RWPE1 (cell line): ENCODE measurements around the gene STRA6.

ENCODE experiments used
- CTCF ChIA-PET: fragments of 350-600 bp; sonication (Branson Sonifier 250); formaldehyde crosslinking; extraction: SDS; loops from one replicate; lab custom pipeline; 2021; lab: Yijun Ruan, JAX
- POLR2A ChIA-PET: fragments of 400-600 bp; formaldehyde crosslinking; extraction: SDS; loops from one replicate; lab custom pipeline; 2020; ENCODE audit warnings: antibody characterized with exemption; ENCODE audit not compliant: low non-redundant PET; lab: Yijun Ruan, JAX
- DNase-seq: peaks from one replicate; pipeline ENCODE4 v3.0.0; 2012; ENCODE audit warnings: low spot score
- H3K27ac ChIP-seq: fragments of 450-650 bp; 2 replicates; pipeline ENCODE4 v1.5.1; 2017
- TF ChIP-seq, protein P1 (sequence below): fragments of 450-650 bp; conservative IDR thresholded peaks from 2 replicates; pipeline ENCODE4 v1.5.1; 2017; ENCODE audit warnings: low read depth, mild to moderate bottlenecking

STRA6 gene

DNA sequence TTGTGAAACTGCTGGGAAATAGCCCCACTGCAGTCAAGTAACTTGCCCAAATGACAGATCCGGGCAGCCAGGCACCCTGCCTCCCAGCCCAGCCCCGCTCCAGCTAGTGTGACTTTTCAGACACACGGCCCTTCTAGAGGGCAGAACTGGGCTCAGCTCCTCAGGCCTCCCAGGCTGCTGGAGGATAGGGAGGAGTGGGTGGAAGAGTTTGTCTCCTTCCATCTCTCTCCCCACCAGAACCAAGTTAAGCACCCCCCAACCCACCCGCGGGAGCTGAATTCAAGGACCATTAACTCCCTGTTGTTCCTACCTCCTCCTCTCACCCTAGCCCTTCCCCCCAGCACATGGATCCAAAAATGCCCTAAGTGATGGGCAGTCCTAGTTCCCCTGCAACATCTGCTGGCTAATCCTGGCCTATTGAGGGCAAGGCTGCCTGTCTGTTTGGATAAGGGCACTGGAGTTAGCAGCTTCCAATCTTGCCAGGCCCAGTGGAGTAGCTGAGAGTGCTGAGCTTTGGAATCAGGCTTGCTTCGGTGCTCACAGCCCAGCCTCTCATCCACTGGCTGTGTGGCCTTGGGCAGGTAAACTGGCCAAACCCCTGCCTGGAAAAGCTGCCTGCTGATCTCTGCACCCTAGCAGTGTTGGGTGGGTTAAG is 36.6 kb upstream of the STRA6 start:
- TF ChIP-seq, protein P1, sequence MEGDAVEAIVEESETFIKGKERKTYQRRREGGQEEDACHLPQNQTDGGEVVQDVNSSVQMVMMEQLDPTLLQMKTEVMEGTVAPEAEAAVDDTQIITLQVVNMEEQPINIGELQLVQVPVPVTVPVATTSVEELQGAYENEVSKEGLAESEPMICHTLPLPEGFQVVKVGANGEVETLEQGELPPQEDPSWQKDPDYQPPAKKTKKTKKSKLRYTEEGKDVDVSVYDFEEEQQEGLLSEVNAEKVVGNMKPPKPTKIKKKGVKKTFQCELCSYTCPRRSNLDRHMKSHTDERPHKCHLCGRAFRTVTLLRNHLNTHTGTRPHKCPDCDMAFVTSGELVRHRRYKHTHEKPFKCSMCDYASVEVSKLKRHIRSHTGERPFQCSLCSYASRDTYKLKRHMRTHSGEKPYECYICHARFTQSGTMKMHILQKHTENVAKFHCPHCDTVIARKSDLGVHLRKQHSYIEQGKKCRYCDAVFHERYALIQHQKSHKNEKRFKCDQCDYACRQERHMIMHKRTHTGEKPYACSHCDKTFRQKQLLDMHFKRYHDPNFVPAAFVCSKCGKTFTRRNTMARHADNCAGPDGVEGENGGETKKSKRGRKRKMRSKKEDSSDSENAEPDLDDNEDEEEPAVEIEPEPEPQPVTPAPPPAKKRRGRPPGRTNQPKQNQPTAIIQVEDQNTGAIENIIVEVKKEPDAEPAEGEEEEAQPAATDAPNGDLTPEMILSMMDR, result no peak
- DNase-seq, result no peak
- ChIA-PET POLR2A (no interaction called here), CTCF (interaction anchor here (0.6 to 1.1 kb wide), 6 partner anchors 37 to 273 kb away, joined by 3 to 6 read pairs (median 3); no protein-coding TSS in a partner anchor)
- peak overlapping the region; percentile 55 for H3K27ac ChIP-seq

DNA sequence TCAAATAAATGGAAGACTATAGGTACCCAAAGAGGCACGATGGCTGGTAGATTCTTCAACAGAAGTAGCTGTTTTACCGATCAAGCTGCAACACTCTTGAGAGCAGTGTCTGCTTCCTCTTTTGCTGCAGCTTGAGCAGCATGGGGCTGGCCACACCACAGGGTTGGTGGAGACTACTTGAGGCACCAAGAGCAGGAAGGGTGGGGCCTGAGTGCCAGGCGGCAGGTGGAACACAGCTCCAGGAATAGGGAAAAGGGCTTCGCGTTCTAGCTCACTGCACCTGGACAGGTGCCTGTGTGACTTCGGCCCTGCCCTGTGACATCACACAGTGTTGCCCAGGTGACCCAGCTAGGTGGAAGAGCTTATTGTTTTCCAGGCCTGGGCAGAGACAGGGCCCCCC is 33.4 kb upstream of the STRA6 start, which contains the start of gene CCDC33:
Gene CCDC33 (plus strand): TSS at position 365 of the 400 bp plus-strand sequence. CDS start 394 bp downstream, outside the sequence.
- CTCF ChIA-PET, result no interaction called here

DNA sequence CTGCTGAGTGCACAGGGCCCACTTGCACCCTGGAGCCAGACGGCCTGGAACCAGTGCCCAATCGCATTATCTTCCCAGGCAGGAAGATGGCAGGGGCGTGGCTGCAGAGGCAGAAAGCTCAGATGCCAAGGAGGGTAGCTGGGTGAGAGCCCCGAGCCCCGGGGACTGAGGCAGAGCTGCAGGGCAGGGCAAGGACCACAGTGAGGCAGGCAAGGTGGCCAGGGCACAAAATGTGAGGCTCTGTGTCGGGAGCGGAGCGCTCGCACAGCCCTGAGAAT is 31.9 kb upstream of the STRA6 start:
- TF ChIP-seq, protein P1, result no peak
- ChIA-PET POLR2A (interaction anchor here (0.6 kb wide), 1 partner anchor 331 kb away, joined by 3 read pairs; no protein-coding TSS in a partner anchor), CTCF (no interaction called here)
- H3K27ac ChIP-seq, result no peak overlapping the region
- DNase-seq, result no peak

More for the DNA sequence above, 33.4 kb upstream of the STRA6 start, which contains the start of gene CCDC33:
- DNase-seq, result no peak
- POLR2A ChIA-PET, result no interaction called here
- H3K27ac ChIP-seq, result no peak within 1 kb of the TSS
- TF ChIP-seq, protein P1, result no peak

DNA sequence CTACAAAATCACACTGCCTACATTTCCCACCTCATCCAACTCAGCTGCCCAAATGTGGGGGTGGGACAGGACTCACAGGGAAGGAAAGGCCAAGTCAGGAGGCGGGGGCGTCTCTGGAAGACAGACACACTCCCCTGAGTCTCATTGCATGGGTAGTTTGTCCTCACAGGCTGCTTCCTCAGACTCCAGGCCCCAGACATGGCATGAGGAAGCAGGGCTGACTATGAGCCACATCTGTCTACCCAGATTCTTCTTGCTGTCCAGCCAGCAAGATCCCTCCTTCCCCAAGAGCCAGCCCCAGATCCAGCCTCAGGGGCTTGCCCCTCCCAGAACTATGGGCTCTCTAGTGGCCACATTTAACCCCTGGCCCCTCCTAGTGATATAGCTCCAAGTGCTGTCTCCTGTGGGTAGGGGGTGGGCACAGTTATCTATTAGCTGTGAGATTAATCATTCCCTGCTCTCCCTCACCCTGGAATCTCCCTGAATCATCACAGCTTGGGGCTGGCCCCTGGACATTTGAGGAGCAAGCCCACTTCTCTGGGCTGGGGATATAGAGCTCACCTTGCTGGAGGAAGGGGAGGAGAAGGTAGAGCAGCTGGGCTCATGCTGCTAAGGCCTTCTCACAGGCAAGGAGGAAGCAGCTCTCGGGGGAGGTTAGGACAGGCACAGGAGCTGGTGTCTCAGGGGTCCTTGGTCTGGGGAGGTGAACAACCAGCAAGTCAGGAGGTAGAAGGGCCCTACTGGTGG is 31.4 kb upstream of the STRA6 start:
- CTCF ChIA-PET, result interaction anchor here (0.5 kb wide), 1 partner anchor 33 kb away, joined by 4 read pairs; no protein-coding TSS in a partner anchor
- TF ChIP-seq, protein P1, result no peak
- DNase-seq, result no peak
- no peak overlapping the region for H3K27ac ChIP-seq
- POLR2A ChIA-PET, result interaction anchor here (0.6 kb wide), 1 partner anchor 331 kb away, joined by 3 read pairs; no protein-coding TSS in a partner anchor

DNA sequence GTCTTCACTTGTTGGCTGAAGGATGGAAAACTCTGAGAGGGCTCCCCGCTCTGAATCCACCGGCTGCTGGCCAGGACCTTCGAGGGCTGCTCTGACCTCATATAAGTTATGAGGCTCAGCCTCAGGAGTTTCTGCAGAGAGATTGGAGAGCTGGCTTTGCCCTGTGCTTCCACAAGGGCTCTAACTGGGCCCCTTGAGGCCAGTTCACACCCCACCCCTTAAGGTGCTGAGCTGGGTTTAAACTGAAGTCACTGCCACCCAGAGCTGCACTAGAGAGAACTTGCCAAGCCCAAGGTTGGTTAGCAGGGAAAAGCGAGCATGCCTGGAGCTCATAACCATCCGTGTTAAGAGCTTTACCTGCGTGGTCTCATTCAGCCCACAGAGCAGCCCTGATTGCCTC is 30.8 kb upstream of the STRA6 start:
- ChIA-PET POLR2A (no interaction called here), CTCF (no interaction called here)
- no peak overlapping the region for H3K27ac ChIP-seq
- TF ChIP-seq, protein P1, result no peak
- no peak for DNase-seq

DNA sequence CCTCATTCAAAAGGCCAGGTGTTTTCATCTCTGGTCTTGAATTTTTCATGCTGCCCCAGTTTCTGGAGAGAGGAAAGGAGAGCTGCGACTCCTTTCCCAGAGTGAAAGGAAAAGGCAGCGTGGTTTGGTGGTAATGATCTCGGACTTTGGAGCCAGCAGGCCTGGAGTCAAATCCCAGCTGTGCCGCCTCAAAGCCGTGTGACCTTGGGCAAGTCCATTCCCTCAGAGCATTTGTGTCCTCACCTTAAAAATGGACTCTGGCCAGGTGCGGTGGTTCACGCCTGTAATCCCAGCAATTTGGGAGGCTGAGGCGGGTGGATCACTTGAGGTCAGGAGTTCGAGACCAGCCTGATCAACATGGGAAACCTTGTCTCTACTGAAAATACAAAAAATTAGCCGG is 28.9 kb upstream of the STRA6 start:
- TF ChIP-seq, protein P1, result no peak
- H3K27ac ChIP-seq, result no peak overlapping the region
- ChIA-PET CTCF (no interaction called here), POLR2A (no interaction called here)
- DNase-seq, result no peak
